ENCODE results near the gene CD96.

- TF ChIP-seq EZH2 (IDR thresholded peaks at IDR 0.05; ENCODE audit: borderline replicate concordance, insufficient read depth, low read length, poor library complexity, severe bottlenecking), result no peak
- no peak for TF ChIP-seq CTCF (IDR thresholded peaks at IDR 0.05; ENCODE audit: poor library complexity, severe bottlenecking)
- TF ChIP-seq POLR2AphosphoS5 (IDR thresholded peaks at IDR 0.05), result no peak
- no peak for TF ChIP-seq MXI1 (conservative IDR thresholded peaks at IDR 0.05; ENCODE audit: poor library complexity, severe bottlenecking)
- TF ChIP-seq REST (IDR thresholded peaks at IDR 0.05; ENCODE audit: borderline replicate concordance), result no peak
- no peak for TF ChIP-seq EP300 (conservative IDR thresholded peaks at IDR 0.05; ENCODE audit: poor library complexity, severe bottlenecking)
- TF ChIP-seq RAD21 (conservative IDR thresholded peaks at IDR 0.05), result no peak
- no peak for TF ChIP-seq SMC3 (conservative IDR thresholded peaks at IDR 0.05; ENCODE audit: poor library complexity)
- TF ChIP-seq TAF1 (IDR thresholded peaks at IDR 0.05; ENCODE audit: low read depth), result no peak
These were observed 39.6 kb downstream of the CD96 start for GRCh38 chr3:111581403-111582119.
